Measurements from ENCODE around the gene CDC45.

DNA sequence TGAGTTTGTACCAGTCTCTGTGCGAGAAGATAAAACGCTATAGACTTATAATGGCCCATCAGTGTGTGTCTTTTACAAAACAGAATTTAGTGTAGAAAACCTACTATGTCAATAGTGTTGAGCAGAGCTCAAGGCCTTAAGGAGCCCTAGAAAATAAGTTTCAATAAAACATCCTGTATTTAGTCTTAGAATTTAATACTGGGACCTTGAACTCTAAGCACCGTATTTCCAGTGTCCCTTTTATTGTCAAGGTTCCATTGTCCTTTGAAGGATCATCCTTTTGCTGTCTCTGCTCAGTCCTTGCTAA is 16.6 kb downstream of the CDC45 start:
- TF ChIP-seq, protein P1, sequence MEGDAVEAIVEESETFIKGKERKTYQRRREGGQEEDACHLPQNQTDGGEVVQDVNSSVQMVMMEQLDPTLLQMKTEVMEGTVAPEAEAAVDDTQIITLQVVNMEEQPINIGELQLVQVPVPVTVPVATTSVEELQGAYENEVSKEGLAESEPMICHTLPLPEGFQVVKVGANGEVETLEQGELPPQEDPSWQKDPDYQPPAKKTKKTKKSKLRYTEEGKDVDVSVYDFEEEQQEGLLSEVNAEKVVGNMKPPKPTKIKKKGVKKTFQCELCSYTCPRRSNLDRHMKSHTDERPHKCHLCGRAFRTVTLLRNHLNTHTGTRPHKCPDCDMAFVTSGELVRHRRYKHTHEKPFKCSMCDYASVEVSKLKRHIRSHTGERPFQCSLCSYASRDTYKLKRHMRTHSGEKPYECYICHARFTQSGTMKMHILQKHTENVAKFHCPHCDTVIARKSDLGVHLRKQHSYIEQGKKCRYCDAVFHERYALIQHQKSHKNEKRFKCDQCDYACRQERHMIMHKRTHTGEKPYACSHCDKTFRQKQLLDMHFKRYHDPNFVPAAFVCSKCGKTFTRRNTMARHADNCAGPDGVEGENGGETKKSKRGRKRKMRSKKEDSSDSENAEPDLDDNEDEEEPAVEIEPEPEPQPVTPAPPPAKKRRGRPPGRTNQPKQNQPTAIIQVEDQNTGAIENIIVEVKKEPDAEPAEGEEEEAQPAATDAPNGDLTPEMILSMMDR (conservative IDR thresholded peaks at IDR 0.05): no peak
- TF ChIP-seq EZH2 (IDR thresholded peaks at IDR 0.05; ENCODE audit: low read depth): no peak
